NCI-H1694 (cell line): ENCODE data around the gene SMCO4.

Source experiments
- DNase-seq: peaks from one replicate; lab custom pipeline; 2025; lab: John Stamatoyannopoulos, UW

SMCO4 gene

DNA sequence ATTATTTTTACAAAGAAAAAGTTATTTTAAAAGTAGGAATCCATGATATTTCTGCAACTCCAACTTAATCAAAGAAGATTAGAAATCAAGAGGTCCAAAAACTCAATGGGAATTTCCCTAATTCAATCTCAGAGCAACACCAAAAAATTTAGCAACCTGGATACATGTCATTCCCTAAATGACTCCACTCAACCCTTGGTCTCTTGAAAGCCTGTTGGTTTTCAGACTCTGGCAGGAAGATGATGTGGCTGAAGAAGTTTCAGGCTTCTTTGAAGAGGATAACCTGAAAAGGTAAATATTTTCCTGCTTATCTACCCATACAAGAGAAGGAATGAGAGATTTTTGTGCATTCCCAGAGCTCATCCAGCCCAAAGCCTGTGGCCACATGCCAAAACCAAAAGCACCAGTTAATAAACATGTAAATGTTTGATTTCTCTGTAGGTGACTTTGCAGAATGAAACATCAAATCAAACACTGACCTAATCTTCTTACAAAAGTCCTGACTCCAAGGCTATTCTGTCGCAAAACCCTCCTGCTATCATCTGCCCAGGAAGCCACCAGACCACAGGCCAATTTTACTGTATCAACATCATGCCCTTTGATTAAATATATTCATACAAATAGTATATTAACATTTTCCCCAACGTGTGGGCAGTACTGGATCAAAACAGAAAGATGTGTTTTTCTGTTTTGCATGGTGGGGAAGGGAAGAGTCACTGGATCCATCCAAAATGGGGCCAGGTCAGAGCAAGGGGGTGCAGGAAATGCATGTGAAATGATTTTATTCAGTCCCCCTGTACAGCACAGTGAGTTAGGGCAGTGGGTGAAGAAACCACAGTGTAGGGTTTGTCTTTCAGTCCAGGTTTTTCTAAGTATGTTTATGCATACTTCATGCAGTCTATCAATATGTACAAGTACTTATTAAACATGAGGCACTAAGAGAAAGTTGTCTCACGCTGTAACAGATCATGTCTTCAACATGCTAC, 38.8 kb downstream of the SMCO4 start:
- no peak for DNase-seq

- no peak for DNase-seq
Measured at GRCh38 chr11:93501856-93502255, 41.3 kb downstream of the SMCO4 start.

DNA sequence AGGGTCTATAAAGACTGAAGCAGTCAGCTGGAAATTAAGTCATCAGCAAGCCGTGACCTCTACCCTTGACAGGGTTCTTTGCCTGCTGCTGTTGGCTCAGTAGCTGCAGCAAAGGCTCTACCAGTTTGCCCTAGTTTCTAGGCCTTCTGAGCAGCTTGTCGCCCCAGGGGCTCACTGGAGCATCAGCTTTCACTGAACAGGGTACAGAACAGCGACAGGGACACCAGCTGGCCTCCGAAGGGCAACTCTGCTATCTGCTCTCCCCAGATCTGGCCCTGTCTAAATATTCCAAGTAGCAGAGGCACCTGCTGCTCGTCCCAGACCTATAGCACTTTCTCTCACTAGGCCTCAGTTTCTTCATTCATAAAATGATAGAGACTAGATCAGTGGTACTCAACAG, 42.4 kb downstream of the SMCO4 start:
- DNase-seq = peak; percentile 12

- DNase-seq = no peak
Measured at GRCh38 chr11:93498641-93499040, 44.5 kb downstream of the SMCO4 start.

- no peak for DNase-seq
Measured at GRCh38 chr11:93498161-93498560, 45.0 kb downstream of the SMCO4 start.

DNA sequence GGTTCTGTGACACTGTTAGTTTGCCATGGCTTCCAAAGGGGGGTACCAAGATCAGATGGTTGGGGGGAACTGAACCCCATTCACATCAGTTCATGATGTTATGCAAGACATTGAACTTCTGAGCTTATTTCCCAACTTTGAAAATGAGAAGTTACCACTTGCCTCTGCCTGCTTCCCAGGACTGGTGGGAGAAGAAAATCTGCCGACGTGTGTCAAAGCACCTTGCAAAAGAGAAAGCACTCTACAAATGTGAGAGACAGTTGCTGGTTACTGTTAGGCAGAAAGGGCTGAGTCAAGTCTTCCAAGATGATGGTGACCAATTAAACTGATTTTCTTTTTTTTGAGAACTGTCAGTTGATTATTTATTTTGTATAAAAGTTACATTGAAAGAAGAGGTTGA, 45.6 kb downstream of the SMCO4 start:
- DNase-seq = no peak

- DNase-seq = no peak
Measured at GRCh38 chr11:93494357-93494756, 48.8 kb downstream of the SMCO4 start.

- no peak for DNase-seq
Measured at GRCh38 chr11:93493252-93493897, 49.8 kb downstream of the SMCO4 start.

DNA sequence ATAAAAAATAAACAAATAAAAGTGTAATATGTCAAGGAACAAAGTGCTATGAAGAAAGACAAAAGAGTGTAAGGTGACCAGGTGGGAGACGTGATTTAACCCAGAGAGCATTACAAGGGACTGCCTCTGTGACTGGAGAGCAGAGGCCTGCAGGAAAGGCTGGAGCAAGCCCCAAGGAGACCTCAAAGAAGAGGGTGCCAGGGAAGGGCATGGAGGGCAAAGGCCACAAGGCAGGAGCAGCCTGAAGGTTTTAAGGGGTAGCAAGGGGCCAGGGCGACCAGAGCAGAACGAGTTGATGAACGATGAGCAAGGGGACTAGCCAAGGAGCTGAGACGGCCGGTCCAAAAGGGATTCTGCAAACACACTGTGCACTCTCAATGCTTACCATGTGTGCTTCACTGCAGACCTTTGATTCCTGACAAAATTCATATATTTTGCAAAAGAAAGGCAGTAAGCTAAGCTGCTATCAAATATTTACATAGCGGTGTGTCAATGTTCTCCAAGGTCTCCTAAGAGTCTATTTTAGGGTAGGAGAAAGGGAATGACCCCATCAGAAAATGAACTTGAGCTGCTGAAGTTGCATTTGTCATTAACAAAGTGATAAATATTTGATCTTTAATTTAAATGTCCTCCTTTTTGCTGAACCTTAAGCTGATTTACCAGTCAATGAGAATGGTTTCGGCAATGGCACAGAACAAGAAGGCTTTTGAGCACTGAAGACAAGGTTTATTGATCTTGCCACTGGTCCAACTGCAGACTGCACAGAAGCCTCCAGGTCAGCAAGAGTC, 50.5 kb downstream of the SMCO4 start:
- no peak for DNase-seq

DNA sequence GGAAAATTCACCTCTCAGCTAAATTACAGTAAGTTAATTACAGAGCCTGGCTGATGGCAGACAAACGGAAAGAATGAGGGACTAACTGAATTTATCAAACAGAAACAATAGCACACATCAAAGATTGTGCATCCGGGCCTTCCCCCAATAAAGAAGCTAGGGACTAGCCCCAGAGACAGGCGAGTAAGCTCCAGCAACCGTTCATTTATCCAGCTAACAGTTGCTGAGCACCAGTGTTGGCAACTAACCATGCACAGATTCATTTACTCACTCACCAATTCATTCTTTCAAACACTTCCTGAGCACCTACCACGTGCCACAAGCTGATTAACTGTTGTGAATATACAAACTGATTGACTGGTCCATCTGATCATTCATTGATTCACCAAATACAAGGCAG, 51.2 kb downstream of the SMCO4 start:
- no peak for DNase-seq

- DNase-seq = no peak
Measured at GRCh38 chr11:93490996-93491618, 52.1 kb downstream of the SMCO4 start.

DNA sequence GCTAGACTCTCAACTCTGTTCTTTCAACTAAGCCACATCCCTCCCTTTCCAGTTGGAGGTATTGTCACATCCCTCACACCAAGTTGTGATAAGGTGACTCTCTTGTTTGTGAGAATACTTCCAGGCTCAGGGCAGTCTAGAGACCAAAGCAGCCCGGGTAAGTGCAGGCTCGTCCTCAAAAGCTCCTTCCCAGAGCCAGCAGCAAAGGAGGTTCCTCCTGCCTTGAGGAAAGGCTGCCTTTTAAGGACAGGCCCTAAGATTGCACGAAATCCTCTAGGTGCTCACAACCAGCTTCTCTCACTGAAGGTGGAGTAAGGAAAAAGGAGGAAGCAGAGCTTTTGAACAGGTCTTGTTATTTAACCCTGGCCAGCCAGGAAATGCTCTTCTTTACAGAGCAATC, 53.4 kb downstream of the SMCO4 start:
- DNase-seq = no peak

DNA sequence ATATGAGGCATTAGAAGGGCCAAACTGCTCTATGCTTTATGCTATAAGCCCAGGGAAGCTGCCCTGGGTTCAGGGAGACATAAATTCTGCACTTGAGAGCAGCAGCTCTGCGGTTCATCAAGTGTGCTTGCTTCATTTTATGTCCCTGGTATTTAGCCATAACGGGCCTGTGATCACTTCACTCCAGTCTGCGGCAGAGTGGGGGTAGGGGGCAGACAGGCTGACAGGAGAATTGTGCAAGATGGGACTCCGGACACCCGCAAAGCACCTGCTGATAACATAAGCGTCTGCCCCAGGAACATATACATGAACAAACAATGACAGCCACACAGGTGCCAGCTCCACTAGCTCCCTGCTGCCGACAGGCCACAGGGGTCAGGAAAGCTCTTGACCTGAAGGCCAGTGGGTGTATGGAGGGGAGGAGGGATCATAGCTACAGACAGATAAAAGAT, 56.1 kb downstream of the SMCO4 start:
- no peak for DNase-seq

GRCh38 chr11:93485983-93486382, 57.2 kb downstream of the SMCO4 start:
- DNase-seq = no peak

DNA sequence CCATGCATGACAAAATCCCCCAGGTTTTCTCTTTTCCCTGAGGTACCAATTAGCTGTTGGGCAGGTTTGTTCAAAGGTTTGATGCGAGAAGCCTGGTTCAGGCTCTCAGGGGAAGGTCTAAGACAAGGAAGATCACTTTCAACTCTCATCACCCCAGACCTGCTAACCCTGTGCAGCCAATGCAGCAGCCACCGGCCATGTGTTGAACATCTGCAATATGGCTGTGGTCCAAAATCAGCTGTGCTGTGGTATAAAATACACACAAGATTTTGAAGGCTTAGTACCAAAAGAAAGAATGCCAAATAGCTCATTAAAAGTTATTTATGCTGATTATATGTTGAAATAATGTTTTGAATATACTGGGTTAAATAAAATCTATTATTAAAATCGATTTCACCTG, 58.5 kb downstream of the SMCO4 start:
- no peak for DNase-seq

GRCh38 chr11:93482556-93482955, 60.6 kb downstream of the SMCO4 start:
- DNase-seq = no peak

- no peak for DNase-seq
Measured at GRCh38 chr11:93481696-93482095, 61.5 kb downstream of the SMCO4 start.

DNA sequence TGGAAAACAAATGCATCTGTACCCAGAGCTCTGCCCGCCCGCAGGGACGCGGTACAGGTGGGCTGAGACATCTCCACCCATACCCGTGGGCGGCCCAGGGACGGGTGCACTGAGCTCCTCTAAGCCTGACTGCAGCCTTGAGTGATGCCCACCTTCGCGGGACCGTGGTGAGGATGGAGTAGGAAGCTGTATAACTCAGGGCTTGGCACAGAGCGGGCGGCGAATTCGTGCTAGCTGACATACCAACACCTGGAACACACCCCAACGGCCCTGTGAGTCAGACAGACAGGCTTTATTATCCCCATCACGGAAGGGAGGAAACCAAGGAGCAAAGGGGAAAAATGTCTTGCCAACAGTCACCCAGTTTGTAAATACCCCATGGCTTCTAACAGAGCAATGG, 61.9 kb downstream of the SMCO4 start:
- DNase-seq = no peak

DNA sequence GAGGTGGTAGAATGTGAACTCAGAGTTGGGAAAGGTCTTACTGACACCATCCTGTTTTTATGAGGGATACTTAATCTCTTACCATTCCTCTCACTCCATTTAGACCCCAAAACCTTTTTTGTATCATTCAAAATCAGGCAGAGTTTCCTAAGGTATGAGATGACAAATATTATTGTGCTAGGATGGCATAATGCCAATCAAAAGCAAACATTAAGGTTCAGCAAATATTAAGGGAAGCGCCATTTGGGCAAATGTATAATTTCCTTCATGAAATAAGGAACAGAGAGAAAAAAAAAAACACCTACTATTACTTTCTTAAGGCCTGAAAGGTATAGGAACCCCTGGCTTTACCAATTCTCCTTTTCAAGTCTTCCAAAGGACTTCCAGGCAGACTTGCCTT, 62.4 kb downstream of the SMCO4 start:
- DNase-seq = no peak

GRCh38 chr11:93480256-93480655, 62.9 kb downstream of the SMCO4 start:
- DNase-seq = no peak

GRCh38 chr11:93478841-93479240, 64.3 kb downstream of the SMCO4 start:
- DNase-seq = no peak

DNA sequence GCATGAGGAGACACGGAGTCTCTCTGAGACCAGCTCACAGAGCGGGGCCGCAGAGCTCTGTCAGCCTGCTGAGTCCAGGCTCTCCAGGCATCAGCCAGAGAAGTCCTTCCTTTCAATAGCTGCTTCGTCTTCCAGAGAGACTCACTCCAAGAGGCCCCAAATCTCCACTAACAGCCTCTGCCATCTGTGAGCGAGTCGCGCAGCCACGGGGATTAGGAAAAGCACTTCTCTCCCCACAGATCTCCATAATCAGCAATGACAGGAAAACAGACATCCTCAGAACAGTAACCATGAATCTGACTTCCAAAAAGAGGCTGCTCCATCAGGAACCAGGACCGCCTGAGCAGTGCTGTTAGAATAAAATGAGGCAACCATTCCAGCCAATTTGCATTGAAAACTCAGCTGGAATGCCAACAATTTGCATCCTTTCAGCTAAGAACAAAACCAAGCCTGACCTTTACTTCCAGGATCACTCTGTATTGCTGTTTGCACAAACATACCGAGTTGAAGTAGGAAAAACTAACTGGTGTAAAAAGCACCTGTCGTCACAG, 65.4 kb downstream of the SMCO4 start:
- DNase-seq = no peak
